Measurements from ENCODE around the gene DMRT2. TPM values are rescaled to one million over a fixed set of nuclear protein-coding genes. Genes with fewer than 3 reads are reported as not detected.

The DMRT2 gene
- total and polyA plus RNA-seq, 2 donors from 2014 or later, result 9.3 to 38.3 TPM

DNA sequence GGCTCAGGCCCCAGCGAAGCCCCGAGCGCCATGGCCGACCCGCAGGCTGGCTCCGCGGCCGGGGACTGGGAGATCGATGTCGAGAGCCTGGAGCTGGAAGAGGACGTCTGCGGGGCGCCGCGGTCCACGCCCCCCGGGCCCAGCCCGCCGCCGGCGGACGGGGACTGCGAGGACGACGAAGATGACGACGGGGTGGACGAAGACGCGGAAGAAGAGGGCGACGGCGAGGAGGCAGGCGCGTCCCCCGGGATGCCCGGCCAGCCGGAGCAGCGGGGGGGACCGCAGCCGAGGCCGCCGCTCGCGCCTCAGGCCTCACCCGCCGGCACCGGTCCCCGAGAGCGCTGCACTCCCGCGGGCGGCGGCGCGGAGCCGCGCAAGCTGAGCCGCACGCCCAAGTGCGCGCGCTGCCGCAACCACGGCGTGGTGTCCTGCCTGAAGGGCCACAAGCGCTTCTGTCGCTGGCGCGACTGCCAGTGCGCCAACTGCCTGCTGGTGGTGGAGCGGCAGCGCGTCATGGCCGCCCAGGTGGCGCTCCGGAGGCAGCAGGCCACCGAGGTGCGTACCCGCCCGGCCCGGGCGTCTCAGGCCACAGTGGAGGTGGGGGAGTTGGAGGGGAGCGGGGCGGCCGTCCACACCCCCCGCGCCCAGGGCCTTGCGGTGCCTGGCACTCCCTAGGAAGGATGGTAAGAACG is 1.6 kb downstream of the DMRT2 start:
- no peaks in the 10 kb centered on the region for H3K36me3 ChIP-seq (ENCODE audit: control insufficient read depth in 2 of 3, insufficient read depth in 3 of 3, low read length in 3 of 3)
- peak overlapping the region in 1 of 3 donors; percentile 19 for H3K4me3 ChIP-seq (ENCODE audit: low read length in 3 of 3)
- peaks cover 83% of the 10 kb centered on the region for H3K27me3 ChIP-seq (ENCODE audit: control insufficient read depth, insufficient read depth, low read length)
- DNase-seq, result peak; percentile 76 to 80 (median 77)
- peaks cover 0 to 16% (median 3%) of the 10 kb centered on the region in 3 donors for H3K4me1 ChIP-seq (ENCODE audit: control insufficient read depth in 2 of 3, insufficient read depth in 2 of 3, low read depth in 1 of 3, low read length in 3 of 3)
- H3K9ac ChIP-seq (ENCODE audit: low read length in 3 of 3), result no peak overlapping the region
- FAIRE-seq, result no peak
- no peak overlapping the region for H3K27ac ChIP-seq (ENCODE audit: low read depth in 2 of 2, low read length in 2 of 2)
- TF ChIP-seq, protein P1, sequence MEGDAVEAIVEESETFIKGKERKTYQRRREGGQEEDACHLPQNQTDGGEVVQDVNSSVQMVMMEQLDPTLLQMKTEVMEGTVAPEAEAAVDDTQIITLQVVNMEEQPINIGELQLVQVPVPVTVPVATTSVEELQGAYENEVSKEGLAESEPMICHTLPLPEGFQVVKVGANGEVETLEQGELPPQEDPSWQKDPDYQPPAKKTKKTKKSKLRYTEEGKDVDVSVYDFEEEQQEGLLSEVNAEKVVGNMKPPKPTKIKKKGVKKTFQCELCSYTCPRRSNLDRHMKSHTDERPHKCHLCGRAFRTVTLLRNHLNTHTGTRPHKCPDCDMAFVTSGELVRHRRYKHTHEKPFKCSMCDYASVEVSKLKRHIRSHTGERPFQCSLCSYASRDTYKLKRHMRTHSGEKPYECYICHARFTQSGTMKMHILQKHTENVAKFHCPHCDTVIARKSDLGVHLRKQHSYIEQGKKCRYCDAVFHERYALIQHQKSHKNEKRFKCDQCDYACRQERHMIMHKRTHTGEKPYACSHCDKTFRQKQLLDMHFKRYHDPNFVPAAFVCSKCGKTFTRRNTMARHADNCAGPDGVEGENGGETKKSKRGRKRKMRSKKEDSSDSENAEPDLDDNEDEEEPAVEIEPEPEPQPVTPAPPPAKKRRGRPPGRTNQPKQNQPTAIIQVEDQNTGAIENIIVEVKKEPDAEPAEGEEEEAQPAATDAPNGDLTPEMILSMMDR (IDR thresholded peaks at IDR 0.05; ENCODE audit: borderline replicate concordance, extremely low read depth, insufficient read depth), result no peak
- peaks cover 0 to 5% (median 3%) of the 10 kb centered on the region in 3 donors for H3K9me3 ChIP-seq (ENCODE audit: control insufficient read depth in 2 of 3, insufficient read depth in 1 of 3, low read length in 3 of 3)
- intact Hi-C loops (cut with DNase I), result no loop called here

DNA sequence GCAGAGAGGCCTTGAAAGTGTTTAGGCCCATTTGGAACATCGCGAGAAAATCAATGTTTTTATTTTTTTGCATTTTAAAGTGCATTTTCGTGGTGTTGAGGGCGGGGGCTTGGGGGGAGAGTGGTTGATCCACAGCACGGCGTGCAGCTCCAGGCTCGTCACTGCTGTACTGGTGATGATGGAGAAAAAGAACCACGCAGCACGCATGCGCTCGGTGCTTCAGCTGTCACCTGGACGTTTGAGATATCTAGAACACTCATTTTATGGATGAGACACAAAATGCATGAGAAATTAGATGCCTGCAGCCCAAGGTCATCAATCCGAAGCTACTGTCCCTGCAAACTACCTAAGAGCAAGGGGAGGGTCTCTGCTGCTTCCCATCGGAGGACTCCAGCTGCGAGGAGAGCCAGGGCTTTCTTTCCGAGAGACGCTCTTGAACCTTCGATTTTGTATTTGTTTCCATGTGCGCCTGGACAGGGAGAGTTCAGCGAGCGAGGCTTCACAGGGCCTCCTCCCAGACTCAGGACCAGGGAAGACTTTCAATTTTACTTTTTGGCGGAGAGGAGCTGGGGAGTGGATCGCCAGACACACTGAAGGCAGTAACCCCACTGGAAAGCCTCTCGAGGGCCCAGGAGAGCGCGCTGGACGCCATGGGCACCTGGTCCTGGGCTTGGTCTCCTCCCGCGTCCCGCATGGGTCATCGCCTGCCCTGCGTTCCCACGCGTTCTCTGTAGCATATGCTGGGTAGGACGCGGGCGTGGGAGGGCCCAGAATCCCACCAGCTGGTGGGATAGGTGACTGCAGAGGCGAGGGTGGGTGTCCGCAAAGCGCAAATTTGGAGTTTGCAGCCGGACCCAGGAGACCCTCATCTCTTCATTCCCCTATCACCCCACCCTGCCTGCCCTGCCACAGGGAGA is 2.5 kb downstream of the DMRT2 start:
- TF ChIP-seq, protein P1 (IDR thresholded peaks at IDR 0.05; ENCODE audit: borderline replicate concordance, extremely low read depth, insufficient read depth), result no peak
- no peak for DNase-seq
- peak overlapping the region in 1 of 3 donors; percentile 19 for H3K4me3 ChIP-seq (ENCODE audit: low read length in 3 of 3)
- no peak for FAIRE-seq
- intact Hi-C loops (cut with DNase I), result no loop called here
- H3K36me3 ChIP-seq (ENCODE audit: control insufficient read depth in 2 of 3, insufficient read depth in 3 of 3, low read length in 3 of 3), result no peaks in the 10 kb centered on the region
- peaks cover 77% of the 10 kb centered on the region for H3K27me3 ChIP-seq (ENCODE audit: control insufficient read depth, insufficient read depth, low read length)
- H3K9me3 ChIP-seq (ENCODE audit: control insufficient read depth in 2 of 3, insufficient read depth in 1 of 3, low read length in 3 of 3), result peaks cover 0 to 5% (median 3%) of the 10 kb centered on the region in 3 donors
- no peak overlapping the region for H3K27ac ChIP-seq (ENCODE audit: low read depth in 2 of 2, low read length in 2 of 2)
- no peak overlapping the region for H3K9ac ChIP-seq (ENCODE audit: low read length in 3 of 3)
- peaks cover 0 to 16% (median 3%) of the 10 kb centered on the region in 3 donors for H3K4me1 ChIP-seq (ENCODE audit: control insufficient read depth in 2 of 3, insufficient read depth in 2 of 3, low read depth in 1 of 3, low read length in 3 of 3)

GRCh38 chr9:1053282-1053621 is 3.1 kb downstream of the DMRT2 start:
- no peak overlapping the region for H3K9ac ChIP-seq (ENCODE audit: low read length in 3 of 3)
- no peak overlapping the region for H3K27ac ChIP-seq (ENCODE audit: low read depth in 2 of 2, low read length in 2 of 2)
- H3K4me1 ChIP-seq (ENCODE audit: control insufficient read depth in 2 of 3, insufficient read depth in 2 of 3, low read depth in 1 of 3, low read length in 3 of 3), result peaks cover 0 to 13% (median 3%) of the 10 kb centered on the region in 3 donors
- H3K4me3 ChIP-seq (ENCODE audit: low read length in 3 of 3), result no peak overlapping the region
- peaks cover 0 to 5% (median 3%) of the 10 kb centered on the region in 3 donors for H3K9me3 ChIP-seq (ENCODE audit: control insufficient read depth in 2 of 3, insufficient read depth in 1 of 3, low read length in 3 of 3)
- no peaks in the 10 kb centered on the region for H3K36me3 ChIP-seq (ENCODE audit: control insufficient read depth in 2 of 3, insufficient read depth in 3 of 3, low read length in 3 of 3)
- H3K27me3 ChIP-seq (ENCODE audit: control insufficient read depth, insufficient read depth, low read length), result peaks cover 71% of the 10 kb centered on the region
- FAIRE-seq (no peak), DNase-seq (no peak)
- TF ChIP-seq, protein P1 (IDR thresholded peaks at IDR 0.05; ENCODE audit: borderline replicate concordance, extremely low read depth, insufficient read depth), result no peak
- intact Hi-C loops (cut with DNase I), result no loop called here
